K562 (cell line): Measurements from ENCODE around the gene CEP162.

Experiments
- EZH2 ChIP-seq: IDR thresholded peaks from 2 replicates; pipeline ENCODE4 v1.6.1; 2012; ENCODE audit warnings: low read depth, mild to moderate bottlenecking, inconsistent platforms, low read length, borderline replicate concordance
- HIVEP1 ChIP-seq: fragments of 250-450 bp; sonication (Bioruptor Pico); IDR thresholded peaks from 2 replicates; pipeline ENCODE4 v1.4.0; 2020; ENCODE audit warnings: mild to moderate bottlenecking
- PHF21A ChIP-seq: fragments of 450-650 bp; IDR thresholded peaks from 2 replicates; pipeline ENCODE4 v1.6.1; 2017; ENCODE audit warnings: low read depth, borderline replicate concordance
- TCF7 ChIP-seq: sonication (generic); IDR thresholded peaks from 2 replicates; pipeline ENCODE4 v1.6.1; 2016; ENCODE audit warnings: antibody characterized with exemption, borderline replicate concordance
- ZC3H4 ChIP-seq: sonication (generic); formaldehyde crosslinking; IDR thresholded peaks from 2 replicates; pipeline ENCODE4 v1.9.0; 2021; ENCODE audit warnings: missing genetic modification reagents, borderline replicate concordance
- TF ChIP-seq, protein P1 (sequence below): fragments of 150-350 bp; conservative IDR thresholded peaks from 2 replicates; pipeline ENCODE4 v1.6.1; 2014; ENCODE audit warnings: low read length
- TF ChIP-seq, protein P2 (sequence below), 3 experiments: IDR thresholded peaks in 2 of 3; conservative IDR thresholded peaks in 1 of 3; 2 replicates each; pipeline ENCODE4 v1.5.1; 2011 to 2012; ENCODE audit warnings: low read length in 3 of 3, mild to moderate bottlenecking in 3 of 3, control low read depth in 2 of 3, improper control_type of control experiment in 1 of 3, inconsistent platforms in 1 of 3, low read depth in 1 of 3, mixed read lengths in 1 of 3, moderate library complexity in 1 of 3; ENCODE audit not compliant: insufficient read depth in 2 of 3
- TF ChIP-seq, protein P3 (sequence below): sonication (generic); formaldehyde crosslinking; IDR thresholded peaks from 2 replicates; pipeline ENCODE4 v1.8.1; 2023; ENCODE audit warnings: mild to moderate bottlenecking, missing genetic modification reagents, moderate library complexity
- TF ChIP-seq, protein P4 (sequence below): fragments of 450-650 bp; IDR thresholded peaks from 2 replicates; pipeline ENCODE4 v1.7.0; 2016; ENCODE audit warnings: borderline replicate concordance

DNA sequence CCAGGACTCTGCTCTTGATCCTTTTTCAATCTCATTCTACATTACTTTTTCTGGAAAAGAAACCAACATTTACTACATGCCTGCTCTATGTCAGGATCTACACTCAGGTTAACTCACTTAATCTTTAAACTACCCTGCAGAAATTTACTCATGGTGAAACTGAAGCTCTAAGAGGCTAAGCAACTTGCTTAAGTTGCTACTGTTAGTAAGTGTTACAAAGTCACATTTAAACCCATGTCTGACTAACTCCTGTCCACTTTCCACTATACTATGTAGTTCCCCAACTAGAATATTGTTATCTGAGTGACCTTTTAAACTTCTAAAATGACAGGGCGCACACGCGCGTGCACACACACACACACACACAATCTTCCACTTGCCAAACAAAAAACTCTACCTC lies 5.0 kb downstream of the CEP162 start:
- TF ChIP-seq HIVEP1, result no peak
- TF ChIP-seq, protein P1, sequence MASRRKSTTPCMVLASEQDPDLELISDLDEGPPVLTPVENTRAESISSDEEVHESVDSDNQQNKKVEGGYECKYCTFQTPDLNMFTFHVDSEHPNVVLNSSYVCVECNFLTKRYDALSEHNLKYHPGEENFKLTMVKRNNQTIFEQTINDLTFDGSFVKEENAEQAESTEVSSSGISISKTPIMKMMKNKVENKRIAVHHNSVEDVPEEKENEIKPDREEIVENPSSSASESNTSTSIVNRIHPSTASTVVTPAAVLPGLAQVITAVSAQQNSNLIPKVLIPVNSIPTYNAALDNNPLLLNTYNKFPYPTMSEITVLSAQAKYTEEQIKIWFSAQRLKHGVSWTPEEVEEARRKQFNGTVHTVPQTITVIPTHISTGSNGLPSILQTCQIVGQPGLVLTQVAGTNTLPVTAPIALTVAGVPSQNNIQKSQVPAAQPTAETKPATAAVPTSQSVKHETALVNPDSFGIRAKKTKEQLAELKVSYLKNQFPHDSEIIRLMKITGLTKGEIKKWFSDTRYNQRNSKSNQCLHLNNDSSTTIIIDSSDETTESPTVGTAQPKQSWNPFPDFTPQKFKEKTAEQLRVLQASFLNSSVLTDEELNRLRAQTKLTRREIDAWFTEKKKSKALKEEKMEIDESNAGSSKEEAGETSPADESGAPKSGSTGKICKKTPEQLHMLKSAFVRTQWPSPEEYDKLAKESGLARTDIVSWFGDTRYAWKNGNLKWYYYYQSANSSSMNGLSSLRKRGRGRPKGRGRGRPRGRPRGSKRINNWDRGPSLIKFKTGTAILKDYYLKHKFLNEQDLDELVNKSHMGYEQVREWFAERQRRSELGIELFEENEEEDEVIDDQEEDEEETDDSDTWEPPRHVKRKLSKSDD, result no peak
- TF ChIP-seq EZH2, result no peak
- no peak for TF ChIP-seq ZC3H4 (CRISPR knock-in tag)
- TF ChIP-seq, protein P2, sequence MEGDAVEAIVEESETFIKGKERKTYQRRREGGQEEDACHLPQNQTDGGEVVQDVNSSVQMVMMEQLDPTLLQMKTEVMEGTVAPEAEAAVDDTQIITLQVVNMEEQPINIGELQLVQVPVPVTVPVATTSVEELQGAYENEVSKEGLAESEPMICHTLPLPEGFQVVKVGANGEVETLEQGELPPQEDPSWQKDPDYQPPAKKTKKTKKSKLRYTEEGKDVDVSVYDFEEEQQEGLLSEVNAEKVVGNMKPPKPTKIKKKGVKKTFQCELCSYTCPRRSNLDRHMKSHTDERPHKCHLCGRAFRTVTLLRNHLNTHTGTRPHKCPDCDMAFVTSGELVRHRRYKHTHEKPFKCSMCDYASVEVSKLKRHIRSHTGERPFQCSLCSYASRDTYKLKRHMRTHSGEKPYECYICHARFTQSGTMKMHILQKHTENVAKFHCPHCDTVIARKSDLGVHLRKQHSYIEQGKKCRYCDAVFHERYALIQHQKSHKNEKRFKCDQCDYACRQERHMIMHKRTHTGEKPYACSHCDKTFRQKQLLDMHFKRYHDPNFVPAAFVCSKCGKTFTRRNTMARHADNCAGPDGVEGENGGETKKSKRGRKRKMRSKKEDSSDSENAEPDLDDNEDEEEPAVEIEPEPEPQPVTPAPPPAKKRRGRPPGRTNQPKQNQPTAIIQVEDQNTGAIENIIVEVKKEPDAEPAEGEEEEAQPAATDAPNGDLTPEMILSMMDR (IDR thresholded peaks at IDR 0.05 in 2 of 3, conservative IDR thresholded peaks at IDR 0.05 in 1 of 3; ENCODE audit: insufficient read depth in 2 of 3, low read depth in 1 of 3, low read length in 3 of 3), result no peak
- TF ChIP-seq, protein P3, sequence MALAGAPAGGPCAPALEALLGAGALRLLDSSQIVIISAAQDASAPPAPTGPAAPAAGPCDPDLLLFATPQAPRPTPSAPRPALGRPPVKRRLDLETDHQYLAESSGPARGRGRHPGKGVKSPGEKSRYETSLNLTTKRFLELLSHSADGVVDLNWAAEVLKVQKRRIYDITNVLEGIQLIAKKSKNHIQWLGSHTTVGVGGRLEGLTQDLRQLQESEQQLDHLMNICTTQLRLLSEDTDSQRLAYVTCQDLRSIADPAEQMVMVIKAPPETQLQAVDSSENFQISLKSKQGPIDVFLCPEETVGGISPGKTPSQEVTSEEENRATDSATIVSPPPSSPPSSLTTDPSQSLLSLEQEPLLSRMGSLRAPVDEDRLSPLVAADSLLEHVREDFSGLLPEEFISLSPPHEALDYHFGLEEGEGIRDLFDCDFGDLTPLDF, result no peak
- TF ChIP-seq, protein P4, sequence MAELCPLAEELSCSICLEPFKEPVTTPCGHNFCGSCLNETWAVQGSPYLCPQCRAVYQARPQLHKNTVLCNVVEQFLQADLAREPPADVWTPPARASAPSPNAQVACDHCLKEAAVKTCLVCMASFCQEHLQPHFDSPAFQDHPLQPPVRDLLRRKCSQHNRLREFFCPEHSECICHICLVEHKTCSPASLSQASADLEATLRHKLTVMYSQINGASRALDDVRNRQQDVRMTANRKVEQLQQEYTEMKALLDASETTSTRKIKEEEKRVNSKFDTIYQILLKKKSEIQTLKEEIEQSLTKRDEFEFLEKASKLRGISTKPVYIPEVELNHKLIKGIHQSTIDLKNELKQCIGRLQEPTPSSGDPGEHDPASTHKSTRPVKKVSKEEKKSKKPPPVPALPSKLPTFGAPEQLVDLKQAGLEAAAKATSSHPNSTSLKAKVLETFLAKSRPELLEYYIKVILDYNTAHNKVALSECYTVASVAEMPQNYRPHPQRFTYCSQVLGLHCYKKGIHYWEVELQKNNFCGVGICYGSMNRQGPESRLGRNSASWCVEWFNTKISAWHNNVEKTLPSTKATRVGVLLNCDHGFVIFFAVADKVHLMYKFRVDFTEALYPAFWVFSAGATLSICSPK, result no peak
- no peak for TF ChIP-seq PHF21A
- no peak for TF ChIP-seq TCF7
